H9 (cell line): ENCODE measurements around the gene ZNF292. TPM values are rescaled to one million over a fixed set of nuclear protein-coding genes. Genes with fewer than 3 reads are reported as not detected.

Experiments
- DNase-seq: peaks from one replicate; pipeline ENCODE4 v3.0.0-alpha.2; 2017
- H2AFZ ChIP-seq: one replicate; pipeline ENCODE4 v1.6.1; 2013; ENCODE audit warnings: mild to moderate bottlenecking, low read length, control low read depth, moderate library complexity
- H2AK5ac ChIP-seq: 2 replicates; pipeline ENCODE4 v1.6.1; 2013; ENCODE audit warnings: low read length, control low read depth, mixed read lengths; ENCODE audit not compliant: insufficient read length
- H2BK120ac ChIP-seq: one replicate; pipeline ENCODE4 v1.6.1; 2013; ENCODE audit warnings: low read depth, mild to moderate bottlenecking, low read length, control low read depth, inconsistent platforms; ENCODE audit not compliant: poor library complexity, severe bottlenecking
- H2BK12ac ChIP-seq: 2 replicates; pipeline ENCODE4 v1.6.1; 2013; ENCODE audit warnings: low read length, control low read depth, mixed read lengths, low read depth; ENCODE audit not compliant: insufficient read length
- H2BK15ac ChIP-seq: 2 replicates; pipeline ENCODE4 v1.6.1; 2013; ENCODE audit warnings: low read depth, low read length, control low read depth
- H2BK20ac ChIP-seq: one replicate; pipeline ENCODE4 v1.6.1; 2013; ENCODE audit warnings: low read depth, mild to moderate bottlenecking, low read length, control low read depth, inconsistent platforms; ENCODE audit not compliant: poor library complexity, severe bottlenecking
- H2BK5ac ChIP-seq: 2 replicates; pipeline ENCODE4 v1.6.1; 2013; ENCODE audit warnings: low read length, control low read depth, mixed read lengths; ENCODE audit not compliant: insufficient read length
- H3K14ac ChIP-seq: 2 replicates; pipeline ENCODE4 v1.6.1; 2013; ENCODE audit warnings: low read length, control low read depth; ENCODE audit not compliant: insufficient read depth
- H3K18ac ChIP-seq: 2 replicates; pipeline ENCODE4 v1.6.1; 2013; ENCODE audit warnings: low read depth, mild to moderate bottlenecking, mixed read lengths, low read length, control low read depth; ENCODE audit not compliant: insufficient read length
- H3K23ac ChIP-seq: 2 replicates; pipeline ENCODE4 v1.6.1; 2013; ENCODE audit warnings: low read length, control low read depth, mixed read lengths, low read depth; ENCODE audit not compliant: insufficient read length
- H3K23me2 ChIP-seq: 2 replicates; pipeline ENCODE4 v1.6.1; 2013; ENCODE audit warnings: low read depth, mild to moderate bottlenecking, mixed read lengths, low read length, control low read depth; ENCODE audit not compliant: insufficient read length, poor library complexity, severe bottlenecking
- H3K27ac ChIP-seq: 2 replicates; pipeline ENCODE4 v1.5.1; 2013; ENCODE audit warnings: low read length, control low read depth, mixed read lengths, low read depth; ENCODE audit not compliant: insufficient read length
- H3K27me3 ChIP-seq: 2 replicates; pipeline ENCODE4 v1.6.1; 2013; ENCODE audit warnings: low read length, control low read depth, inconsistent platforms; ENCODE audit not compliant: insufficient read depth
- H3K4ac ChIP-seq: 2 replicates; pipeline ENCODE4 v1.6.1; 2013; ENCODE audit warnings: low read depth, mild to moderate bottlenecking, control low read depth, inconsistent platforms, low read length, moderate library complexity
- H3K4me1 ChIP-seq: 2 replicates; pipeline ENCODE4 v1.6.1; 2013; ENCODE audit warnings: low read length, control low read depth, inconsistent platforms; ENCODE audit not compliant: insufficient read depth
- H3K4me2 ChIP-seq: 2 replicates; pipeline ENCODE4 v1.6.1; 2013; ENCODE audit warnings: low read length, control low read depth, mixed read lengths; ENCODE audit not compliant: insufficient read length, insufficient read depth
- H3K56ac ChIP-seq: 2 replicates; pipeline ENCODE4 v1.6.1; 2013; ENCODE audit warnings: low read depth, mild to moderate bottlenecking, mixed read lengths, low read length, control low read depth; ENCODE audit not compliant: insufficient read length
- H3K79me1 ChIP-seq: 2 replicates; pipeline ENCODE4 v1.6.1; 2013; ENCODE audit warnings: low read depth, mild to moderate bottlenecking, moderate library complexity, low read length, control low read depth, inconsistent platforms; ENCODE audit not compliant: insufficient read depth, poor library complexity, severe bottlenecking
- H3K79me2 ChIP-seq: 2 replicates; pipeline ENCODE4 v1.6.1; 2013; ENCODE audit warnings: low read length, control low read depth, inconsistent platforms; ENCODE audit not compliant: insufficient read depth
- H3K9ac ChIP-seq: 2 replicates; pipeline ENCODE4 v1.6.1; 2013; ENCODE audit warnings: low read length, control low read depth, mixed read lengths; ENCODE audit not compliant: insufficient read length; ENCODE audit errors: extremely low read depth
- H3K9me3 ChIP-seq: one replicate; pipeline ENCODE4 v1.6.1; 2013; ENCODE audit warnings: low read depth, low read length, inconsistent platforms; ENCODE audit not compliant: control insufficient read depth
- H3T11ph ChIP-seq: one replicate; pipeline ENCODE4 v1.6.1; 2013; ENCODE audit warnings: mild to moderate bottlenecking, low read length, control low read depth, inconsistent platforms
- H4K20me1 ChIP-seq: one replicate; pipeline ENCODE4 v1.6.1; 2013; ENCODE audit not compliant: control insufficient read depth, insufficient read length, insufficient read depth
- H4K5ac ChIP-seq: 2 replicates; pipeline ENCODE4 v1.6.1; 2013; ENCODE audit warnings: low read depth, mild to moderate bottlenecking, mixed read lengths, low read length, control low read depth; ENCODE audit not compliant: insufficient read length
- H4K8ac ChIP-seq: replicated peaks from 2 replicates; pipeline ENCODE4 v1.6.1; 2013; ENCODE audit warnings: low read length, control low read depth, mixed read lengths, low read depth; ENCODE audit not compliant: insufficient read length
- H4K91ac ChIP-seq: 2 replicates; pipeline ENCODE4 v1.6.1; 2013; ENCODE audit warnings: low read depth, mild to moderate bottlenecking, moderate library complexity, mixed read lengths, low read length, control low read depth; ENCODE audit not compliant: insufficient read length
- H3K27ac Mint-ChIP-seq, 3 experiments: 2 replicates in 2 of 3; 3 replicates in 1 of 3; pipeline ENCODE4 v1.8.0; 2020 to 2021; ENCODE audit warnings: mixed read lengths in 3 of 3, mild to moderate bottlenecking in 1 of 3, moderate library complexity in 1 of 3
- H3K27me3 Mint-ChIP-seq: 2 replicates; pipeline ENCODE4 v1.8.0; 2021; ENCODE audit warnings: low read depth, mild to moderate bottlenecking, moderate library complexity, mixed read lengths
- H3K36me3 Mint-ChIP-seq, 3 experiments: 2 replicates in 2 of 3; 3 replicates in 1 of 3; pipeline ENCODE4 v1.8.0; 2020 to 2021; ENCODE audit warnings: low read depth in 3 of 3, mixed read lengths in 3 of 3; ENCODE audit not compliant: insufficient read depth in 1 of 3
- H3K4me1 Mint-ChIP-seq, 2 experiments: 2 replicates each; pipeline ENCODE4 v1.8.0; 2020; ENCODE audit warnings: mixed read lengths in 2 of 2
- H3K4me3 Mint-ChIP-seq, 2 experiments: 2 replicates in 1 of 2; 3 replicates in 1 of 2; pipeline ENCODE4 v1.8.0; 2020 to 2021; ENCODE audit warnings: mild to moderate bottlenecking in 2 of 2, mixed read lengths in 2 of 2, moderate library complexity in 1 of 2
- H3K9me3 Mint-ChIP-seq, 2 experiments: 2 replicates in 1 of 2; 3 replicates in 1 of 2; pipeline ENCODE4 v1.8.0; 2020; ENCODE audit warnings: mild to moderate bottlenecking in 2 of 2, mixed read lengths in 2 of 2, moderate library complexity in 1 of 2
- WGBS: extraction: QIAGEN DNeasy Blood & Tissue Kit; methylation state at CpG from one replicate; pipeline ENCODE4 v1.1.7; 2013; ENCODE audit warnings: missing lambda C conversion rate, low lambda C conversion rate, mixed read lengths; ENCODE audit not compliant: insufficient read length; ENCODE audit errors: extremely low coverage; 5-methylcytosine and 5-hydroxymethylcytosine counted together
- total RNA-seq: library from RNA; stranded (reverse); gene quantifications from 2 replicates; pipeline ENCODE4 v1.2.1, GENCODE V29; 2021
- TF ChIP-seq, protein P1 (sequence below): fragments of 200-600 bp; sonication (generic); conservative IDR thresholded peaks from 3 replicates; pipeline ENCODE4 v1.8.0; 2021; ENCODE audit warnings: antibody characterized with exemption, mild to moderate bottlenecking

ZNF292 gene
- total RNA-seq, 1 experiment from 2014 or later: 38.7 TPM

DNA sequence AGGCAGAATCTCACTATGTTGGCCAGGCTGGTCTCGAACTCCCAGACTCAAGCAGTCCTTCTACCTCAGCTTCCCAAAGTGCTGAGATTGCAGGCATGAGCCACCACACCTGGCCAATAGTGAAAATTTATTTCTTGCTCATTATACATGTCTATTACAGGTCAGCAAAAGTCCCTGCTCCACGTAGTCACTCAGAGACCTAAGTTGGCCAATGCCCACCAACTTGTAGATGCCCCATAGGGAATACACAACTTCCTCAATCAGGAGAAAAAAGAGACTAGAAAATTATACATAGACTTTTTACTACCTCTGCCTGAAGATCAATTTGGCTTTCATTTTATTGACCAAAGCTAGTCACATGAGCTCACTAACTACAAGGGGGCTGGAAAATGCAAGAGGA is 38.4 kb upstream of the ZNF292 start:
- TF ChIP-seq, protein P1, sequence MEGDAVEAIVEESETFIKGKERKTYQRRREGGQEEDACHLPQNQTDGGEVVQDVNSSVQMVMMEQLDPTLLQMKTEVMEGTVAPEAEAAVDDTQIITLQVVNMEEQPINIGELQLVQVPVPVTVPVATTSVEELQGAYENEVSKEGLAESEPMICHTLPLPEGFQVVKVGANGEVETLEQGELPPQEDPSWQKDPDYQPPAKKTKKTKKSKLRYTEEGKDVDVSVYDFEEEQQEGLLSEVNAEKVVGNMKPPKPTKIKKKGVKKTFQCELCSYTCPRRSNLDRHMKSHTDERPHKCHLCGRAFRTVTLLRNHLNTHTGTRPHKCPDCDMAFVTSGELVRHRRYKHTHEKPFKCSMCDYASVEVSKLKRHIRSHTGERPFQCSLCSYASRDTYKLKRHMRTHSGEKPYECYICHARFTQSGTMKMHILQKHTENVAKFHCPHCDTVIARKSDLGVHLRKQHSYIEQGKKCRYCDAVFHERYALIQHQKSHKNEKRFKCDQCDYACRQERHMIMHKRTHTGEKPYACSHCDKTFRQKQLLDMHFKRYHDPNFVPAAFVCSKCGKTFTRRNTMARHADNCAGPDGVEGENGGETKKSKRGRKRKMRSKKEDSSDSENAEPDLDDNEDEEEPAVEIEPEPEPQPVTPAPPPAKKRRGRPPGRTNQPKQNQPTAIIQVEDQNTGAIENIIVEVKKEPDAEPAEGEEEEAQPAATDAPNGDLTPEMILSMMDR: no peak
- Mint-ChIP-seq H3K27me3 (no peaks in the 10 kb centered on the region), H3K36me3 (0 out of 7 replicates have a peak, but pooled peaks cover 0 to 6% (median 0%) of the 10 kb centered on the region in 3 experiments), H3K27ac (no peak overlapping the region), H3K4me1 (peaks cover 21 to 28% of the 10 kb centered on the region in 2 experiments), H3K4me3 (no peak overlapping the region), H3K9me3 (peaks cover 0 to 3% of the 10 kb centered on the region in 2 experiments; a peak in 1 of 5 replicates)
- H4K91ac ChIP-seq: no peak overlapping the region
- H2BK15ac ChIP-seq: no peak overlapping the region
- no peak overlapping the region for H3K9ac ChIP-seq
- H2BK120ac ChIP-seq: no peak overlapping the region
- H2AK5ac ChIP-seq: no peak overlapping the region
- H3K27ac ChIP-seq: no peak overlapping the region
- no peak overlapping the region for H4K8ac ChIP-seq
- WGBS: no CpG with 5 or more reads among the region's 2 CpGs
- no peak overlapping the region for H3K56ac ChIP-seq
- no peaks in the 10 kb centered on the region for H4K20me1 ChIP-seq
- DNase-seq: no peak
- peaks cover 4% of the 10 kb centered on the region; the same call in 1 of the 2 replicates for H3K4me1 ChIP-seq
- no peak overlapping the region for H3T11ph ChIP-seq
- H3K18ac ChIP-seq: no peak overlapping the region
- no peaks in the 10 kb centered on the region for H3K79me2 ChIP-seq
- H3K4me2 ChIP-seq: no peak overlapping the region
- H4K5ac ChIP-seq: no peak overlapping the region
- no peak overlapping the region for H2BK12ac ChIP-seq
- H2AFZ ChIP-seq: no peak overlapping the region
- no peak overlapping the region for H3K23ac ChIP-seq
- H2BK20ac ChIP-seq: no peak overlapping the region
- H3K23me2 ChIP-seq: no peaks in the 10 kb centered on the region
- H3K27me3 ChIP-seq: no peaks in the 10 kb centered on the region
- H2BK5ac ChIP-seq: no peak overlapping the region
- no peak overlapping the region for H3K14ac ChIP-seq
- no peaks in the 10 kb centered on the region for H3K79me1 ChIP-seq
- H3K4ac ChIP-seq: no peak overlapping the region
- H3K9me3 ChIP-seq: no peaks in the 10 kb centered on the region
